HG03469 (cell line): ENCODE results near the gene RASGRP4.
"Not testable (repeated sequence)": the region's sequence is repeated elsewhere in the genome, so short reads cannot be mapped to it uniquely, and the experiment has no call there.

Experiments used
- ATAC-seq: cut with Tn5 transposase; IDR thresholded peaks from one replicate; pipeline ENCODE4 v1.9.1; 2021; ENCODE audit warnings: mild to moderate bottlenecking, moderate library complexity, moderate number of reproducible peaks; ENCODE audit not compliant: unreplicated experiment

RASGRP4 gene

GRCh38 chr19:38448225-38448624, 22.2 kb upstream of the RASGRP4 start:
- no peak for ATAC-seq

DNA sequence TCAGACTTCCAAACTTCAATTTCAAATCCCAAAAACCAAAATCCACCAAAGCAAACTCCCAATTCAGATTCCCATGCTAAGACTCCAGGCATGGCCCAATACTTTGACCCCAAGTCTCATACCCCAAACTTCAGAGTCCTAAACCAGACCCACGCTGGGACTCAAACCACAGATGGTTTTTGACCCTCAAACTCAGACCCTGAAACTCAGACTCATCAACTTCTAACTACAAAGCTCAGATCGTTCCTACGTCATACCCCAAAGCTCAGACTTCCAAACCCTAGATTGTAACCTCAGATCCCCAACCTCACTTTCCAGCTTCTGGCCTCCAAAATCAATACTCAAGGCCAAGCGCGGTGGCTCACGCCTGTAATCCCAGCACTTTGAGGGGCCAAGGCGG, 19.3 kb upstream of the RASGRP4 start:
- ATAC-seq: no peak

GRCh38 chr19:38444026-38444425, 18.0 kb upstream of the RASGRP4 start:
- ATAC-seq: no peak

DNA sequence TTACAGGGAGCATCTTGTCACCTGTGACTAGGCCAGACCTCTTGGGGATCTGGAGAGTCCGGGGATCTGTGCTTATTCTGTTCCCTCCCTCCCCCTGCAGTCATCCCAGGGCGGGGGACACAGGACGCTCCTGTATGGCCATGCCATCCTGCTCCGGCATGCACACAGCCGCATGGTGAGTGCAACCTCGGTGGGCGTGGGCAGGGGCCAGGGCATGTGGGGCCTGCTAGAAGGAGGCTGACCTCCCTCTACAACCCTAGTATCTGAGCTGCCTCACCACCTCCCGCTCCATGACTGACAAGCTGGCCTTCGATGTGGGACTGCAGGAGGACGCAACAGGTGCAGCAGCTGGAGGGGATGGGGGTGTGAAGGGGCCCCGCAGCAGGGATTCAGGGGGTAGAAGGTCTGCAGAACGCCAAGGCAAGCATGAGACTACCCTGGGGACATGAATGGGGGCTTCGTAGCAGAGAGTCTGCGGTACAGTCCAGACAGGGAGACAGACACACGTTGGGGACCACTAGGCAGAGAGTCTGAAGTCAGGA, 17.5 kb upstream of the RASGRP4 start:
- ATAC-seq: no peak

DNA sequence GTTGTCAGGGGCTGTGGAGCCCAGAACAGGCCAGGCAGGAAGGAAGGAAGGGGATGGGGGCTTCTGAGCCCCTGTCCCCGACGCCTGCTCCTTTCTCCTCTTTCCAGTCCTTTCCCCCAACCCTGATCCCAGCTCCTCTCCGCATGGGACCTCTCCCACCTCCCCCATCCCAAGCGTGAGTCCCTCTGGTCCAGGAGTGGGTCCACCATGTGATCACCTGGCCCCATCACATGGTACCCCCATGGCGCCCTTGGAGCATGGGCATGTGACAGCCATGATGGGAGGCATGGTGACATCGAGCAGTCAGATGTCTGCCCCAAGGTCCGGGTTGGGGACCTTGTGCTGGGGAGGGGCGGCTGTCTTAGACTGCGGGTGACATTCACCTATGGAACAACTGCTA, 16.7 kb upstream of the RASGRP4 start:
- ATAC-seq: no peak

DNA sequence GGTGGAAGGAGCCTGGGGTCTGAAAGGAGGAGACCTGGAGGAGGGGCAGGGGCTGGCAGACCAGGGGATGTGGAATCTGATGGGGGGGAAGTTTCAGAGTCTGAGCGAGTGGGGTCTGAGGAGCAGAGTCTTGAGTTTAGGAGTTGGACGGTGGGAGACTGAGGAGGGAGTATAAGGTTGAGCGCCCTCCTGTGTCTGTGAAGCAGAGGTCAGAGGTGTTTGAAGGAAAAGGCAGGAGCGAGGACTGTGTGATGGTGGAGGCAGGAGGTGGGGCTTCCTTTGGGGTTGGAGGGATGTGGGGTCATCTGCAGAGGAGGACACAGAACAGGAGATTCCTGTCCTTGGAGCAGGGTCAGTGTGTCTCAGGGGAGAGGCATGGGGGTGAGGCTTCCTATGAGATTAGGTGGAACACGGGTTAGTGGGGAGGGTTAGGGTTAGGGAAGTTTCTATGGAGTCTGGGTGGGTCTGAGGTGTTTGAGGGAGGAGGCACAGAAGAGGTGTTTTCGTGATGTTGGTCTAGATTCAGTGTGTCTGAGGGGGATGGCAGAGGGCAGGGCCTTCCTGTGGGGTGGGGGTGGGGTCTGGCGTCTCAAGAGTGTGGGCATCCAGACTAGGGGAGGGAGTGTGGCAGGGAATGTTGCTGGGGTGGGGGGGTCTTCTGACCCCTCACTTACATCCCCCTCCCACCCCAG, 15.8 kb upstream of the RASGRP4 start:
- ATAC-seq: no peak

DNA sequence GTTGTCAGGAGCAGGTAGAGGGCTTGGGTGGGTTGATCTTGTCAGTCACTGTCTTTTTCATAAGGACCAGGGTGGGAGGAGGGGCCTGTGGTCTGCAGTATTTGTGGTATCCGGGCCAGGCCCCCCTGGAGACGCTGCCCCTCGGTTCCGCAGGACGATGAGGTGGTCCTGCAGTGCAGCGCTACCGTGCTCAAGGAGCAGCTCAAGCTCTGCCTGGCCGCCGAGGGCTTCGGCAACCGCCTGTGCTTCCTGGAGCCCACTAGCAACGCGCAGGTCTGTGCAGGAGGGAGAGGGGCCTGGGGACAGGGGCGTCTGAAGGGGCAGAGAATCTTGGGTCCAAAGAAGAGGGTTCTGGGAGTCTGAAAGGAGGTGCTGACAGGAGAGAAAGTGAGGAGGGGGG, 14.6 kb upstream of the RASGRP4 start:
- no peak for ATAC-seq

GRCh38 chr19:38437917-38438316, 11.9 kb upstream of the RASGRP4 start:
- no peak for ATAC-seq

GRCh38 chr19:38437295-38437694, 11.3 kb upstream of the RASGRP4 start:
- no peak for ATAC-seq

- no peak for ATAC-seq
These were observed 8.6 kb upstream of the RASGRP4 start for GRCh38 chr19:38434549-38435051.

GRCh38 chr19:38433268-38433733, 7.3 kb upstream of the RASGRP4 start, which contains the start of gene RYR1:
RYR1 (plus strand) TSS chr19:38433691; CDS start chr19:38433830, 139 bp downstream.
- ATAC-seq: no peak

- ATAC-seq: no peak
These were observed 4.9 kb upstream of the RASGRP4 start for GRCh38 chr19:38430931-38431330.

DNA sequence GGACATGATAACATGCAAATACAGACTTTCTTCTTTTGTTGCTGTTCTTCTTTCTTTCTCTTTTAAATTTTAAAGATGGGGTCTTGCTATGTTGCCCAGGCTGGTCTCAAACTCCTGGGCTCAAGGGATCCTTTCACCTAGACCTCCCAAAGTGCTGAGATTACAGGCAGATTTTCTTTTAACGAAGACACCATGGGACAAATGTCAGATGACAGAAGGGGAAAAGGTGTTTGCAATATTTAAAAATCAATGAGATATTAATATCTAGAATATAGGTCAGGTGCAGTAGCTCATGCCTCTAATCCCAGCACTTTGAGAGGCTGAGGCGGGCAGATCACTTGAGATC, 3.8 kb upstream of the RASGRP4 start:
- ATAC-seq: no peak

GRCh38 chr19:38429055-38429810, 3.2 kb upstream of the RASGRP4 start:
- ATAC-seq: no peak

DNA sequence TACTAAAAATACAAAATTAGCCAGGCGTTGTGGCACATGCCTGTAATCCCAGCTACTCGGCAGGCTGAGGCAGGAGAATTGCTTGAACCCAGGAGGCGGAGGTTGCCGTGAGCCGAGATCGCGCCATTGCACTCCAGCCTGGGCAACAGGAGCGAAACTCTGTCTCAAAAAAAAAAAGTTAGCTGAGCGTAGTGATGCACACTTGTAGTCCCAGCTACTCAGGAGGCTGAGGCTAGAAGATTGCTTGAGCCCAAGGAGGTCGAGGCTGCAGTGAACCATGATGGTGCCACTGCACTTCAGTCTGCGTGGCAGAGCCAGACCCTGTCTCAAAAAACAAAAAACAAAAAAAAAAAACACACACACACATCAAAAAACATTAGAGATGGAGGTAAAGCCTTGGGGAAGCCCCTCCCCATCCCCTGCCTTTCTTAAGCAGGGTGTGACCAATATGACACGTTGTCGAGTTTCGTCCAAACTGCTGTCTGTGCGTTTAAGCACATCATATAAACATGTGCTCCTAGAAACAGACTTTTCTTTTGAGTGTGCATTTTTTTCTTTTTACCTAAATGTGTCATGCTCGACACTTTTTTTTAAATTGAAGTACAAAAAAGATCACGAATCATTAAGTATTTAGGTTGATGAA, 1.1 kb upstream of the RASGRP4 start:
- not testable (repeated sequence) for ATAC-seq

GRCh38 chr19:38425222-38425809, 703 bp downstream of the RASGRP4 start:
- no peak for ATAC-seq

DNA sequence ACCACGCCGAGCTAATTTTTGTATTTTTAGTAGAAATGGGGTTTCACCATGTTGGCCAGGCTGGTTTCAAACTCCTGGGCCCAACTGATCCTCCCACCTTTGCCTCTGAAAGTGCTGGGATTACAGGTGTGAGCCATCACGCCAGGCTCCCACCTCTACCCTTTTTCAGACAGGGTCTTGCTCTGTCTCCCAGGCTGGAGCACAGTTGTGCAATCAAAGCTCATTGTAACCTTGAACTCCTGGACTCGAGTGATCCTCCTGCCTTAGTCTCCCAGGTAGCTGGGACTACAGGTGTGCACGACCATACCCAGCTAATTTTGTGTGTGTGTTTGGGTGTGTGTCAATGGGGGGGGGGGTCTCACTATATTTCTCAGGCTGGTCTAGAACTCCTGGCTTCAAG, 1.7 kb downstream of the RASGRP4 start:
- no peak for ATAC-seq

DNA sequence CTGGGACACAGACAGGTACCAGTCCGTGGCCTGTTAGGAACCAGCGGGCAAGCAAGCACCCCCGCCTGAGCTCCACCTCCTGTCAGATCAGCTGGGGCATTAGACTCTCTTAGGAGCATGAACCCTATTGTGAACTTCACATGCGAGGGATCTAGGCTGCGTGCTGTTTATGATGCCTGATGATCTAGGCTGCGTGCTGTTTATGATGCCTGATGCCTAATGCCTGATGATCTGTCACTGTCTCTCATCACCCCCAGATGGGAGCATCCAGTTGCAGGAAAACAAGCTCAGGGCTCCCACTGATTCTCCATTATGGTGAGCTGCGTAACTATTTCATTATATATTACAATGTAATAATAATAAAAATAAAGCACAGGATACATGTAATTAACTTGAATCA, 3.6 kb downstream of the RASGRP4 start:
- ATAC-seq: no peak

DNA sequence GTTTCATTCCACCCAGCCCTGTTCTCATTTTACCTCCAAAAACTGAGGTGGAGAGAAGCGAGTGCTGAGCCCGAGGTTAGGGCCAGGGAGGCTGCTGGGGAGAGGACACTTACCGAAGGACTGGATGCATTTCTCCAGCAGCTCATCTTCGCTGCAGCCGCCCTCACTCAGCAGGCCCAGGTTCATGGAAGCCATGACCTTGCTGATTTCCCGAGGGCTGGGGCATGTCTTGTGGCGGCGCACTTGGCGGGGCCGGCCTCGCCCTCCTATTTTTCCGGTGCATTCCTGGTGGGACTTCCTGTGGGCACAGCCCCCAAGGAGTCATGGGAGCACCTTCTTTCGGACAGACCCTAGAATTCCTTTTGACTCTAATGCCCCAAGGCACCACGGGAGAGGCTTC, 4.2 kb downstream of the RASGRP4 start:
- no peak for ATAC-seq

- ATAC-seq: no peak
These were observed 5.1 kb downstream of the RASGRP4 start for GRCh38 chr19:38420935-38421334.
